Hindlimb muscle (tissue), 1 donor: ENCODE measurements around the gene TP53INP2. TPM values are rescaled to one million over a fixed set of nuclear protein-coding genes. Genes with fewer than 3 reads are reported as not detected.
"Not testable (repeated sequence)": the region's sequence is repeated elsewhere in the genome, so short reads cannot be mapped to it uniquely, and the experiment has no call there.

ENCODE experiments used
- DNase-seq: peaks from one replicate; pipeline ENCODE4 v3.0.0-alpha.2; 2013
- polyA plus RNA-seq: library from polyadenylated mRNA; unstranded; fragments of 120-200 nt; gene quantifications from one replicate; pipeline ENCODE4 v1.2.1, GENCODE V29; 2013; ENCODE audit not compliant: insufficient read length

Gene TP53INP2
- polyA plus RNA-seq, 1 donor = 11.5 TPM

DNA sequence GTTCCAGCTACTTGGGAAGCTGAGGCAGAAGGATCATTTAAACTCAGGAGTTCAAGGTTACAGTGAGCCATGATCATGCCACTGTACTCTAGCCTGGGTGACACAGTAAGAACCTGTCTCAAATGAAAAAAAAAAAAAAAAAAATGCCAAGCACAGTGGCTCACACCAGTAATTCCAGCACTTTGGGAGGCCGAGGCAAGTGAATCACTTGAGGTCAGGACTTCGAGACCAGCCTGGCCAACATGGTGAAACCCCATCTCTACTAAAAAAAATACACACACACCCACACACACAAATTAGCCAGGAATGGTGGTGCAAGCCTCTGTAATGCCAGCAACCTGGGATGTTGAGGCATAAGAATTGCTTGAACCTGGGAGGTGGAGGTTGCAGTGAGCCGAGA, 18.4 kb downstream of the TP53INP2 start:
- not testable (repeated sequence) for DNase-seq

DNA sequence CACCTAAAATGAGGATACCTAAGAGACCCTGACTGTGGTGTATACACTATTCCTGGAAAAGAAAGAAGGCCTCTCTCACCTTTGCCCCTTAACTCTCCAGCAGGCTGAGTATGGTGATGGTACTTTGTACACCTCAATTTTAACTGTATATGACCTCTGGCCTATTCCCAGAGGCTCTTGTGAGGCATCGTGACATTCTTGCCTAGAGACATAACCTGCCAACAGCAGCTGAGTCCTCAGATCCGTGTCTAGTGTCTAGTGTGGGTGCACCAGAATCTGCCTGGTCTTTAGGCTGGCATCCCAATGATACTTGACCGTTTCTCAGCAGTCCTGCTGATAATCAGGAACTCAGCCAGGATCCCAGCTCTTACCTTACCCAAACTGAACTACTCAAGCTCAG, 20.0 kb downstream of the TP53INP2 start:
- no peak for DNase-seq

GRCh38 chr20:34729416-34729815, 25.3 kb downstream of the TP53INP2 start:
- DNase-seq = no peak

DNA sequence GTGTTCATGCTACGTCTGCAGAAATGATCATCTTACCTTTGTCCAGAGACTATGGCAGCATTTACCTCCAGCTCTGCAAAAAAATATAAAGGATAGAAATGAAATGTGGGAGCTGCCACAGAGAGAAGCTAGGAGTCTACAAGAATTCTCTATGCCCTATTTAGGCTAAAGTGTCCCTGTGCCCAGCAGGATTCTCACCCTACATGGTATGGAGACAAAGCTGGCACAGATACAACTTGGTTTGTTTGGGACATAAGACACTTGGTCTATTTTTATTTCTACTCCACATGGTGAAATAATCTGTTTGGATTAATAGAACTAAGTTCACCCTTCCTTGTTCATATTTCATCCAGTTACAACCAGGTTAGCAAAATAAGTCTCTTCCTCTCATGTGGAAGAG, 28.4 kb downstream of the TP53INP2 start:
- no peak for DNase-seq

- no peak for DNase-seq
Measured at GRCh38 chr20:34736106-34736735, 32.1 kb downstream of the TP53INP2 start.

- no peak for DNase-seq
Measured at GRCh38 chr20:34743039-34743438, 38.9 kb downstream of the TP53INP2 start.

- no peak for DNase-seq
Measured at GRCh38 chr20:34744340-34744739, 40.2 kb downstream of the TP53INP2 start.

DNA sequence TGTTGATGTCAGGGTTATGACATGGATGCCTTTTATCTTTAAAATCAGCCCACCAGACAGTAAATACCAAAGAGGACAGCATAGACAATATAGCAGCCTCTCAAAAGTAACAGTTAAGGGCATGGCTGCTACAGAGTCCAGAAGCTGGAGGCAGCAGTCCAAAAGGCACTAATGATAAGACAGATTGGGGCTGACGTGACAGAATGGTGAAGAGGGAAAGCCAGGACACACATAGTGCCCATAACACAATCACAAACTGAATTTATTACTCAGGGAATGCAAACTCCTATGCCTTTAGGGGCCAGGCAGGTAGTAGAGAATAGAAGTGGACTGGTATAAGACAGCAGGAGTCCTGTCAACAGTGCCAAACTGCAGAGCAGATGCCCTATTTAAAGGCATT, 40.7 kb downstream of the TP53INP2 start:
- no peak for DNase-seq

- DNase-seq = no peak
Measured at GRCh38 chr20:34746674-34747073, 42.5 kb downstream of the TP53INP2 start.

DNA sequence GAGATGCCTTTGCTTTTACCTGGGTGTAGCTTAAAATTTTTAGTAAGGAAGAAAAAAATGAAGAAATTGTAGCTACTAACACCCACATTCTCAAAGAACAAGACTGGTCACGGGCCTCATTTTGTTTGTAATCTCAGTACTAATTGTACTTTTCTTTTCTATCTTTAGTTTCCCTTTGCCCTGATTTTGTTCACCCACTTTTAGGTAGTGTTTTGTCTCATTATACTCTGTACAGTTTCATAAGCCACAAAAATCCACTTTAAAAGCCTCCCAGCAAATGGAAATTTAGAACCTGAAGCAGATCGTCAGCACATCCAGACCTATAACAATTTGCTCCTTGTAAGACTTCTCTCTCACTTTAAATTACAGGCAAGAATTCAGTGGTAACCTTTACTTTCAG, 43.3 kb downstream of the TP53INP2 start:
- DNase-seq = no peak

DNA sequence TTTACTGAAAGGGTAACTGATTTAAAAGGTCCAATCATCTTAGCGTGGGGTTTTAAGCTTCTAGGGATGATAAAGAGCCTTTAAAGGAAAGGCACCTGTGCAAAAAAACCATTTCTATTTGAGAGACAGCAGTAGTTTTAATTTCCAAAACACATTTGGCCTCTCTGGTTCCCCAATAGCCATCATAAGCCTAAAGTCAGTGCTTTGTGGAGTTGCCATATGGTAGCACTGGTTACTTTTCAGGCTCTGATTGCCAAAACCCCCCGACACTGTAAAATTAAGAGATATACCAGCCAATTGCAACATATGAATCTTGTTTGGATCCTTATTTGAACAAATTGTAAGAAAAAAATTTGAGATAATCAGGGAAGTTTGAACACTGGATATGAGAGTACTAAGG, 44.6 kb downstream of the TP53INP2 start:
- DNase-seq = no peak

DNA sequence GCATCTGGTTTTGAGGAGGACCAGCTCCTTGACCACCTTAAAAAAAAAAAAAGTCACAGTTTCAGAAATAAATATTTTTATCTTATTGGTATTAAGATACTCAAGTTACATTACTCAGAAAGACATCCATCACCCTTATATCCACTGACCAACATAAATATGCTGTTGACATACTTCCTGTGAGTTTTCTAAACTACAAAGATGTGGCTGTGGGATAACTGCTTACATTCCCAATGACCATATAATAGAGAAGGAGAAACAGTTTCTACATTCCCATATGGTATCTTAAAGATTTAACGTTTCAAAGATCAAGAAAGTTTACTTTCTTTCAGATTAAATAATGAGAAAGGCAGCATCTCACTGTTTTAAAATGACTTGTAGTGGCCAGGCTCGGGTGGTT, 46.3 kb downstream of the TP53INP2 start:
- DNase-seq = no peak

DNA sequence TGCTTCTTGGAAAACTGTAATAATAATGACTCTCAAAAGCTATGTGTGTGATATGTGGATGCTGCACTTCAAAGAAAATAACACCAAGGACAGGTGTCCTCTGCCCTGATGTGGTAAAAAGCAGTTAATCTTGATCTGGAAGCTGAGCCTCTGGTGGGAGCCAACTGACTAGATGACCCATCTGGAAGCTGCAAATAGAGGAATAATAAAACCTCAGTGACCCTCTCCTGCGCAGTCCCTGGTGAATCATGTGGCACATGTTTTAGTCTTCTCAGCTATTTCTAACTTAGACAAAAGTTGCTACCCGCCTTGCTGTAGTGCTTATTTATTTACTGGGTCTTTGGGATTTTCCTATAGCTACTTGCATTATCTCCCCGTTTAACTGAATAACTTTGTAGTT, 47.3 kb downstream of the TP53INP2 start:
- no peak for DNase-seq

GRCh38 chr20:34753706-34754461, 49.7 kb downstream of the TP53INP2 start:
- DNase-seq = no peak

DNA sequence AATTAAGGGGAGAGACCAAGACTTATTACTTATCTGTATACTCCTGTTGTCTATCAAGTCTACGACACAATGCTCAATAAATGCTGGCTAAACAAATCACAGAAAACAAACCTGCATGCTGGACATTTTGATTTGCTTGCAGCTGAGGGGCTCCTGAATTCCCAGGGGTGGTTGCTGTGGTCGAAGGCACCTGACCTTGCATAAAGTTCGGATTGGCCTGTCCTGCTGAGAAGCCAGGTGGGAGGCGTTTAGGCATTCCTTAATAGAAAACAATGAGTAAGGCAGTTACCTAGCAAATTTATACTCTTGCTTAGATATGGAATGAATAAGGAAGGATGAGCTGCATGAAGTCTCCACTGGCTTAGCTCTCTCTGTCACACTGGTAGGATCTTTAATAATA, 50.5 kb downstream of the TP53INP2 start:
- DNase-seq = no peak

DNA sequence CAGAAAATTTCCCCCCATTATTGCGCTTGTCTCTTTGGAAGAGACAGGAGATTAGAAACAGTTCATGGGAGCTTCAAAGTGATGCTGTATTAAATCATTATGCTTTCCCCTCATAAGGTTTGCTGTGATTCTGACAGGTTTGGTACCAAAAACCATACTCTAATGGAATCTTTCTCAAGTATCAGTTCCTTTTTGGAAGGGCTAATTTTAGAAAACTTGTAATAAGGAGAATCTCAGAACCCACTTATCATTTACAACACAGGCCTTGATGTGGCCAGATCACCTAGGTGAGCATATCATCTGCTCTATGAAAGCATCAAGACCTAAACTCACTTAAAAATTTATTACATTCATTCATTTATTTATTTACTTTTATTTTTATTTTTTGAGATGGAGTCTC, 51.2 kb downstream of the TP53INP2 start:
- no peak for DNase-seq

GRCh38 chr20:34762031-34762555, 57.9 kb downstream of the TP53INP2 start:
- no peak for DNase-seq

Other genes with a start within 250 kb of the TP53INP2 start
- 108 TPM for gene DYNLRB1, start 187.9 kb upstream of the TP53INP2 start, polyA plus RNA-seq
- 23.0 TPM for gene MAP1LC3A, start 145.6 kb upstream of the TP53INP2 start, polyA plus RNA-seq
- 21.9 TPM for gene PIGU, start 27.3 kb upstream of the TP53INP2 start, polyA plus RNA-seq
- gene NCOA6, start 121.3 kb downstream of the TP53INP2 start, polyA plus RNA-seq = 24.9 TPM
- gene GGT7, start 168.5 kb downstream of the TP53INP2 start, polyA plus RNA-seq = 21.1 TPM
- 49.6 TPM for gene ACSS2, start 172.3 kb downstream of the TP53INP2 start, polyA plus RNA-seq